SK-N-SH (cell line): Measurements from ENCODE around the gene KCTD5.

Source experiments
- EZH2phosphoT487 ChIP-seq: fragments of 200-600 bp; sonication (generic); IDR thresholded peaks from 2 replicates; pipeline ENCODE4 v1.6.1; 2017; ENCODE audit warnings: low read depth, mixed run types, mild to moderate bottlenecking, antibody characterized with exemption, moderate library complexity, borderline replicate concordance
- FOSL2 ChIP-seq: IDR thresholded peaks from 2 replicates; pipeline ENCODE4 v1.4.0; 2012; ENCODE audit warnings: low read depth, mild to moderate bottlenecking, moderate library complexity, borderline replicate concordance
- GABPA ChIP-seq: IDR thresholded peaks from 2 replicates; pipeline ENCODE4 v1.4.0; 2012; ENCODE audit warnings: low read depth, mild to moderate bottlenecking
- JUND ChIP-seq: IDR thresholded peaks from 2 replicates; pipeline ENCODE4 v1.4.0; 2012
- RXRA ChIP-seq: IDR thresholded peaks from 2 replicates; pipeline ENCODE4 v1.4.0; 2012; ENCODE audit warnings: low read depth, mild to moderate bottlenecking, borderline replicate concordance

DNA sequence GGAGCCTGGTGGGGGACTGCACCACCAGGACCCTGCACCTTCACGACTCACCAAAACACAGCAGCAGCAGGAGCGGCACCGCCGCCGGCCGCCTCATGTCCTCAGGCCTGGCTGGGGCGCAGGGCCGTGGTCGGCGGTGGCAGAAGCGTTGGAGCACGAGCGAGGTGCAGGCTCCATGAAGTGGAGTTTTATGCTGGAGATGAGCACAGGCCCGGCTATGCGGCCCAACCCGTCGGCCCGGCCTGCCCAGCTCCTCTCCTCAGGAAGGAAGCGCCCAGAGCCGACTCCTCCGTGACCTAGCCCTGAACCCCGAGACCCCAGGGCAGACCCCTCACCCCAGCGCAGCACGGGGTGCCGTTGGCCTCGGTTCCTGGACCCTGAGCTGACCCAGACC is 37.7 kb downstream of the KCTD5 start, which contains the start of gene PRSS27:
- TF ChIP-seq JUND (no peak), FOSL2 (no peak), EZH2phosphoT487 (no peak), GABPA (no peak), RXRA (no peak)
